ENCODE measurements around the gene NDUFAF5. TPM values are rescaled to one million over a fixed set of nuclear protein-coding genes. Genes with fewer than 3 reads are reported as not detected.

The NDUFAF5 gene
- polyA plus RNA-seq, 1 donor: 20.9 TPM

GRCh38 chr20:13821876-13822275 lies 37.0 kb downstream of the NDUFAF5 start:
- DNase-seq (ENCODE audit: low read depth): no peak

GRCh38 chr20:13822459-13822858 lies 37.6 kb downstream of the NDUFAF5 start:
- DNase-seq (ENCODE audit: low read depth): no peak

- no peak for DNase-seq (ENCODE audit: low read depth)
Measured at GRCh38 chr20:13824459-13824858, 39.6 kb downstream of the NDUFAF5 start.

GRCh38 chr20:13825465-13825864 lies 40.6 kb downstream of the NDUFAF5 start:
- DNase-seq (ENCODE audit: low read depth): no peak

- no peak for DNase-seq (ENCODE audit: low read depth)
Measured at GRCh38 chr20:13831476-13831875, 46.6 kb downstream of the NDUFAF5 start.

- no peak for DNase-seq (ENCODE audit: low read depth)
Measured at GRCh38 chr20:13838664-13839063, 53.8 kb downstream of the NDUFAF5 start.

- no peak for DNase-seq (ENCODE audit: low read depth)
Measured at GRCh38 chr20:13839421-13840092, 54.7 kb downstream of the NDUFAF5 start.

GRCh38 chr20:13840093-13840465 lies 55.3 kb downstream of the NDUFAF5 start:
- DNase-seq (ENCODE audit: low read depth): no peak

GRCh38 chr20:13841206-13841605 lies 56.4 kb downstream of the NDUFAF5 start:
- DNase-seq (ENCODE audit: low read depth): no peak

GRCh38 chr20:13844296-13844695 lies 59.5 kb downstream of the NDUFAF5 start:
- no peak for DNase-seq (ENCODE audit: low read depth)

- DNase-seq (ENCODE audit: low read depth): no peak
Measured at GRCh38 chr20:13851279-13851678, 66.5 kb downstream of the NDUFAF5 start.

GRCh38 chr20:13852306-13852705 lies 67.5 kb downstream of the NDUFAF5 start:
- DNase-seq (ENCODE audit: low read depth): no peak

- no peak for DNase-seq (ENCODE audit: low read depth)
Measured at GRCh38 chr20:13855613-13856012, 70.8 kb downstream of the NDUFAF5 start.

- no peak for DNase-seq (ENCODE audit: low read depth)
Measured at GRCh38 chr20:13856354-13856753, 71.5 kb downstream of the NDUFAF5 start.

GRCh38 chr20:13857304-13857703 lies 72.5 kb downstream of the NDUFAF5 start:
- no peak for DNase-seq (ENCODE audit: low read depth)

- no peak for DNase-seq (ENCODE audit: low read depth)
Measured at GRCh38 chr20:13857961-13858360, 73.1 kb downstream of the NDUFAF5 start.

GRCh38 chr20:13858439-13858838 lies 73.6 kb downstream of the NDUFAF5 start:
- no peak for DNase-seq (ENCODE audit: low read depth)

GRCh38 chr20:13858871-13859270 lies 74.0 kb downstream of the NDUFAF5 start:
- no peak for DNase-seq (ENCODE audit: low read depth)

- no peak for DNase-seq (ENCODE audit: low read depth)
Measured at GRCh38 chr20:13862245-13862644, 77.4 kb downstream of the NDUFAF5 start.

- no peak for DNase-seq (ENCODE audit: low read depth)
Measured at GRCh38 chr20:13863244-13863643, 78.4 kb downstream of the NDUFAF5 start.

GRCh38 chr20:13865156-13865555 lies 80.3 kb downstream of the NDUFAF5 start:
- DNase-seq (ENCODE audit: low read depth): no peak

GRCh38 chr20:13865791-13866351 lies 81.0 kb downstream of the NDUFAF5 start:
- no peak for DNase-seq (ENCODE audit: low read depth)

GRCh38 chr20:13868331-13868730 lies 83.5 kb downstream of the NDUFAF5 start:
- no peak for DNase-seq (ENCODE audit: low read depth)

All from forelimb muscle (tissue), 1 donor.